WTC11 (cell line): ENCODE results near the gene SMAD3. TPM values are rescaled to one million over a fixed set of nuclear protein-coding genes. Genes with fewer than 3 reads are reported as not detected.

Experiments used
- ATAC-seq: fragments of 200-7000 bp; cut with Tn5 transposase; 2 replicates; pipeline ENCODE4 v1.10.0; 2021; ENCODE audit warnings: mild to moderate bottlenecking, moderate library complexity
- CTCF ChIA-PET: fragments of 300-600 bp; sonication (Branson Sonifier 250); formaldehyde crosslinking; loops from one replicate; lab custom pipeline; 2021; ENCODE audit warnings: antibody characterized with exemption; lab: Charles Lee
- POLR2A ChIA-PET: fragments of 350-600 bp; sonication (Branson Sonifier 250); formaldehyde crosslinking; loops from one replicate; lab custom pipeline; 2021; ENCODE audit warnings: antibody characterized with exemption; lab: Charles Lee
- DNase-seq: peaks from one replicate; pipeline ENCODE4 v3.0.0; 2021; ENCODE audit warnings: low spot score
- H3K27ac Mint-ChIP-seq: 2 replicates; pipeline ENCODE4 v1.8.0; 2021; ENCODE audit warnings: mixed read lengths
- H3K27me3 Mint-ChIP-seq: 2 replicates; pipeline ENCODE4 v1.8.0; 2021; ENCODE audit warnings: low read depth, mild to moderate bottlenecking, moderate library complexity, mixed read lengths
- H3K36me3 Mint-ChIP-seq: 2 replicates; pipeline ENCODE4 v1.8.0; 2021; ENCODE audit warnings: mixed read lengths
- H3K4me1 Mint-ChIP-seq: 2 replicates; pipeline ENCODE4 v1.8.0; 2022; ENCODE audit warnings: mixed read lengths
- H3K4me3 Mint-ChIP-seq: 2 replicates; pipeline ENCODE4 v1.8.0; 2021; ENCODE audit warnings: mild to moderate bottlenecking, moderate library complexity, mixed read lengths
- H3K9me3 Mint-ChIP-seq: 2 replicates; pipeline ENCODE4 v1.8.0; 2021; ENCODE audit warnings: mixed read lengths
- ARID4B ChIP-seq: sonication (generic); formaldehyde crosslinking; IDR thresholded peaks from 2 replicates; pipeline ENCODE4 v1.8.0; 2023; ENCODE audit warnings: missing genetic modification reagents, mild to moderate bottlenecking, borderline replicate concordance
- ATF1 ChIP-seq: sonication (generic); formaldehyde crosslinking; IDR thresholded peaks from 2 replicates; pipeline ENCODE4 v1.8.1; 2023; ENCODE audit warnings: mild to moderate bottlenecking, moderate library complexity, missing genetic modification reagents
- ATF2 ChIP-seq: sonication (generic); formaldehyde crosslinking; IDR thresholded peaks from 2 replicates; pipeline ENCODE4 v1.8.1; 2022; ENCODE audit warnings: low read depth, missing genetic modification reagents, borderline replicate concordance
- CBFB ChIP-seq: sonication (generic); formaldehyde crosslinking; IDR thresholded peaks from 2 replicates; pipeline ENCODE4 v1.8.1; 2022; ENCODE audit warnings: mild to moderate bottlenecking, low read depth, missing genetic modification reagents
- CREB1 ChIP-seq: sonication (generic); formaldehyde crosslinking; IDR thresholded peaks from 2 replicates; pipeline ENCODE4 v1.8.0; 2023; ENCODE audit warnings: mild to moderate bottlenecking, missing genetic modification reagents
- GTF2I ChIP-seq: fragments of 250-450 bp; sonication (Bioruptor Pico); conservative IDR thresholded peaks from 2 replicates; pipeline ENCODE4 v1.4.0; 2021; ENCODE audit warnings: mild to moderate bottlenecking
- IRF2 ChIP-seq: sonication (generic); formaldehyde crosslinking; IDR thresholded peaks from 2 replicates; pipeline ENCODE4 v1.8.0; 2022; ENCODE audit warnings: low read depth, missing genetic modification reagents, borderline replicate concordance
- JAZF1 ChIP-seq: fragments of 250-450 bp; sonication (Bioruptor Pico); IDR thresholded peaks from 2 replicates; pipeline ENCODE4 v1.9.0; 2021; ENCODE audit warnings: moderate library complexity, mild to moderate bottlenecking, inconsistent platforms
- KAT7 ChIP-seq: sonication (generic); formaldehyde crosslinking; IDR thresholded peaks from 2 replicates; pipeline ENCODE4 v1.8.1; 2023; ENCODE audit warnings: missing genetic modification reagents, mild to moderate bottlenecking, borderline replicate concordance
- NFYB ChIP-seq: sonication (generic); formaldehyde crosslinking; conservative IDR thresholded peaks from 2 replicates; pipeline ENCODE4 v1.8.0; 2022; ENCODE audit warnings: low read depth, missing genetic modification reagents
- NR3C1 ChIP-seq: sonication (generic); formaldehyde crosslinking; conservative IDR thresholded peaks from 2 replicates; pipeline ENCODE4 v1.8.1; 2023; ENCODE audit warnings: low read depth, mild to moderate bottlenecking, missing genetic modification reagents
- OVOL2 ChIP-seq: fragments of 250-450 bp; sonication (Bioruptor Pico); IDR thresholded peaks from 2 replicates; pipeline ENCODE4 v1.9.0; 2021; ENCODE audit warnings: mild to moderate bottlenecking, borderline replicate concordance
- TCF7 ChIP-seq: sonication (generic); formaldehyde crosslinking; IDR thresholded peaks from 2 replicates; pipeline ENCODE4 v1.8.0; 2022; ENCODE audit warnings: mild to moderate bottlenecking, low read depth, missing genetic modification reagents, moderate library complexity
- TP53 ChIP-seq: sonication (generic); formaldehyde crosslinking; IDR thresholded peaks from 2 replicates; pipeline ENCODE4 v1.8.1; 2023; ENCODE audit warnings: mild to moderate bottlenecking, missing genetic modification reagents
- ZMAT4 ChIP-seq: fragments of 250-450 bp; sonication (Bioruptor Pico); IDR thresholded peaks from 2 replicates; pipeline ENCODE4 v1.9.0; 2021; ENCODE audit warnings: mild to moderate bottlenecking
- ZNF232 ChIP-seq: sonication (generic); formaldehyde crosslinking; IDR thresholded peaks from 2 replicates; pipeline ENCODE4 v1.8.0; 2022; ENCODE audit warnings: mild to moderate bottlenecking, missing genetic modification reagents
- ZNF317 ChIP-seq: sonication (generic); formaldehyde crosslinking; IDR thresholded peaks from 2 replicates; pipeline ENCODE4 v1.8.1; 2023; ENCODE audit warnings: low read depth, mild to moderate bottlenecking, moderate library complexity, missing genetic modification reagents, borderline replicate concordance
- total RNA-seq: library from RNA; stranded (reverse); gene quantifications from 3 replicates; pipeline ENCODE4 v1.2.3, GENCODE V29; 2021
- TF ChIP-seq, protein P1 (sequence below): sonication (generic); formaldehyde crosslinking; IDR thresholded peaks from 2 replicates; pipeline ENCODE4 v1.8.0; 2023; ENCODE audit warnings: mild to moderate bottlenecking, missing genetic modification reagents
- TF ChIP-seq, protein P2 (sequence below): fragments of 250-450 bp; sonication (Bioruptor Pico); IDR thresholded peaks from 2 replicates; pipeline ENCODE4 v1.9.0; 2021; ENCODE audit warnings: moderate library complexity, mild to moderate bottlenecking, inconsistent platforms, borderline replicate concordance
- TF ChIP-seq, protein P3 (sequence below): sonication (generic); formaldehyde crosslinking; IDR thresholded peaks from 2 replicates; pipeline ENCODE4 v1.8.1; 2023; ENCODE audit warnings: mild to moderate bottlenecking, missing genetic modification reagents

Gene SMAD3
- total RNA-seq, 1 experiment from 2014 or later: 34.6 TPM

DNA sequence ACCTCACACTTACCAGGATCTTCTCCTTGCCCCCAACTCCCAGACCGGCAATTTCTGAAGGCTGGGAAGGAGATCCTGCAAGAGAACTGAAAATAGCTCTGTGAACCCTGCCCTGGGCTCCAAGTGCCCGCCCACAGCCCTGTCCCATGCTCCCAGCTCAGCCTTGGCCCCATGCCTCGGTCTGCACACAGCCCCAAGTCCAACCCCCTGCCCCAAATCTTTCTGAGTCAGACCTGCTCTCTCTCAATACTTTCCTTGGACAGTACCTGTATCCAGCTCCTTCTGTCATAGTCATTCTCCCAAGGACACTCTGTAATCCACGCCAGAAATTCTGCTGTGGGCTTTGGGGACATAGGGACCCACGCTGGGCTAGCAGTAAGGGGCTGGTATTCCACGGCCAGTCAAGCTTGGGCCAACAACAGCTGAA, 6.3 kb upstream of the SMAD3 start:
- TF ChIP-seq IRF2 (CRISPR knock-in tag) (no peak), CREB1 (CRISPR knock-in tag) (no peak), GTF2I (no peak), CBFB (CRISPR knock-in tag) (no peak), ATF2 (CRISPR knock-in tag) (no peak), ATF1 (CRISPR knock-in tag) (no peak), TP53 (CRISPR knock-in tag) (no peak), NR3C1 (no peak)
- TF ChIP-seq, protein P1, sequence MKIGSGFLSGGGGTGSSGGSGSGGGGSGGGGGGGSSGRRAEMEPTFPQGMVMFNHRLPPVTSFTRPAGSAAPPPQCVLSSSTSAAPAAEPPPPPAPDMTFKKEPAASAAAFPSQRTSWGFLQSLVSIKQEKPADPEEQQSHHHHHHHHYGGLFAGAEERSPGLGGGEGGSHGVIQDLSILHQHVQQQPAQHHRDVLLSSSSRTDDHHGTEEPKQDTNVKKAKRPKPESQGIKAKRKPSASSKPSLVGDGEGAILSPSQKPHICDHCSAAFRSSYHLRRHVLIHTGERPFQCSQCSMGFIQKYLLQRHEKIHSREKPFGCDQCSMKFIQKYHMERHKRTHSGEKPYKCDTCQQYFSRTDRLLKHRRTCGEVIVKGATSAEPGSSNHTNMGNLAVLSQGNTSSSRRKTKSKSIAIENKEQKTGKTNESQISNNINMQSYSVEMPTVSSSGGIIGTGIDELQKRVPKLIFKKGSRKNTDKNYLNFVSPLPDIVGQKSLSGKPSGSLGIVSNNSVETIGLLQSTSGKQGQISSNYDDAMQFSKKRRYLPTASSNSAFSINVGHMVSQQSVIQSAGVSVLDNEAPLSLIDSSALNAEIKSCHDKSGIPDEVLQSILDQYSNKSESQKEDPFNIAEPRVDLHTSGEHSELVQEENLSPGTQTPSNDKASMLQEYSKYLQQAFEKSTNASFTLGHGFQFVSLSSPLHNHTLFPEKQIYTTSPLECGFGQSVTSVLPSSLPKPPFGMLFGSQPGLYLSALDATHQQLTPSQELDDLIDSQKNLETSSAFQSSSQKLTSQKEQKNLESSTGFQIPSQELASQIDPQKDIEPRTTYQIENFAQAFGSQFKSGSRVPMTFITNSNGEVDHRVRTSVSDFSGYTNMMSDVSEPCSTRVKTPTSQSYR (CRISPR knock-in tag): no peak
- TF ChIP-seq, protein P2, sequence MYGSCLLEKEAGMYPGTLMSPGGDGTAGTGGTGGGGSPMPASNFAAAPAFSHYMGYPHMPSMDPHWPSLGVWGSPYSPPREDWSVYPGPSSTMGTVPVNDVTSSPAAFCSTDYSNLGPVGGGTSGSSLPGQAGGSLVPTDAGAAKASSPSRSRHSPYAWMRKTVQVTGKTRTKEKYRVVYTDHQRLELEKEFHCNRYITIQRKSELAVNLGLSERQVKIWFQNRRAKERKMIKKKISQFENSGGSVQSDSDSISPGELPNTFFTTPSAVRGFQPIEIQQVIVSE: no peak
- TF ChIP-seq, protein P3, sequence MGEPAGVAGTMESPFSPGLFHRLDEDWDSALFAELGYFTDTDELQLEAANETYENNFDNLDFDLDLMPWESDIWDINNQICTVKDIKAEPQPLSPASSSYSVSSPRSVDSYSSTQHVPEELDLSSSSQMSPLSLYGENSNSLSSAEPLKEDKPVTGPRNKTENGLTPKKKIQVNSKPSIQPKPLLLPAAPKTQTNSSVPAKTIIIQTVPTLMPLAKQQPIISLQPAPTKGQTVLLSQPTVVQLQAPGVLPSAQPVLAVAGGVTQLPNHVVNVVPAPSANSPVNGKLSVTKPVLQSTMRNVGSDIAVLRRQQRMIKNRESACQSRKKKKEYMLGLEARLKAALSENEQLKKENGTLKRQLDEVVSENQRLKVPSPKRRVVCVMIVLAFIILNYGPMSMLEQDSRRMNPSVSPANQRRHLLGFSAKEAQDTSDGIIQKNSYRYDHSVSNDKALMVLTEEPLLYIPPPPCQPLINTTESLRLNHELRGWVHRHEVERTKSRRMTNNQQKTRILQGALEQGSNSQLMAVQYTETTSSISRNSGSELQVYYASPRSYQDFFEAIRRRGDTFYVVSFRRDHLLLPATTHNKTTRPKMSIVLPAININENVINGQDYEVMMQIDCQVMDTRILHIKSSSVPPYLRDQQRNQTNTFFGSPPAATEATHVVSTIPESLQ: no peak
- ChIA-PET POLR2A (no interaction called here), CTCF (no interaction called here)
- ATAC-seq (no peak; the same call in 1 of the 2 replicates), DNase-seq (no peak)
- Mint-ChIP-seq H3K9me3 (no peaks in the 10 kb centered on the region), H3K27me3 (peaks cover 21% of the 10 kb centered on the region), H3K4me3 (no peak overlapping the region), H3K27ac (no peak overlapping the region), H3K36me3 (no peaks in the 10 kb centered on the region), H3K4me1 (peaks cover 30% of the 10 kb centered on the region)

DNA sequence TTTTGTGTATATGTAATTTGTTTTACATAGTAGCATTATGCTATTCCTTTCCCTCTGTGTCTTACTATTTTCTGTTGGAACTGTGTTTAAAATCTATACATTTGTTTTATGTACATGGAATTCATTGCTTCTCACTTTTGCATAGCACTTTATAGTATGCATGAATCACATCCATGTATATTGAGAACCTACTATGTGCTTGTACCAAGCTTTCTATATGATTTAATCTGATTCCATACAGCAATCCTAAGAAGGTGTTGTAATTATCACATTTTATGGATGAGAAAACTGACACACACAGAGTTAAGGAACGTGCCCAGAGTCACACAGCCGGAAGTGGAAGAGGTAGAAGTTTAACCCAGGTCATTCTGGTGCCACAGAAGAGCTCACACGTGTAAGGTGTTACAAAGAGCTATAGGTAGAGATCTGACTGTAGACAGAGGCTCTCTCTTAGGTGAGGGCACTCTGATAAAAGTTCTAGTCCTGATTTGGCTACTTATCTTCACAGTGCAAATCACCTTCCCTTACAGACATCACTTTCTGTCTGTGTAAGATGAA, 3.5 kb upstream of the SMAD3 start:
- H3K27ac Mint-ChIP-seq: no peak overlapping the region
- peaks cover 21% of the 10 kb centered on the region for H3K27me3 Mint-ChIP-seq
- ATAC-seq: no peak
- CTCF ChIA-PET: no interaction called here
- H3K36me3 Mint-ChIP-seq: no peaks in the 10 kb centered on the region
- peaks cover 24% of the 10 kb centered on the region for H3K4me1 Mint-ChIP-seq
- no peak overlapping the region for H3K4me3 Mint-ChIP-seq
- POLR2A ChIA-PET: no interaction called here
- TF ChIP-seq ARID4B (CRISPR knock-in tag) (no peak), NFYB (no peak), TCF7 (no peak), KAT7 (no peak), ZNF232 (no peak), OVOL2 (no peak), ZNF317 (CRISPR knock-in tag) (no peak), ZMAT4 (CRISPR knock-in tag) (no peak), JAZF1 (CRISPR knock-in tag) (no peak)
- TF ChIP-seq, all 79 proteins: peak for 0
- DNase-seq: no peak
- no peaks in the 10 kb centered on the region for H3K9me3 Mint-ChIP-seq
